DND-41 (cell line): ENCODE measurements around the gene OXA1L.
"Not testable (repeated sequence)": the region's sequence is repeated elsewhere in the genome, so short reads cannot be mapped to it uniquely, and the experiment has no call there.

Experiments used
- ATAC-seq: fragments of 200-7000 bp; cut with Tn5 transposase; 3 replicates; pipeline ENCODE4 v1.9.1; 2021; ENCODE audit warnings: low read depth; ENCODE audit not compliant: insufficient read depth
- DNase-seq: peaks from one replicate; pipeline ENCODE4 v3.0.0-alpha.2; 2020
- H2AFZ ChIP-seq: 2 replicates; pipeline ENCODE4 v1.6.0; 2012; ENCODE audit warnings: low read depth, low read length
- H3K27ac ChIP-seq: 2 replicates; pipeline ENCODE4 v1.5.1; 2012; ENCODE audit warnings: low read length, inconsistent platforms
- H3K27me3 ChIP-seq: fragments of 200-600 bp; sonication (generic); 2 replicates; pipeline ENCODE4 v1.6.0; 2012; ENCODE audit warnings: low read length, mild to moderate bottlenecking, inconsistent platforms; ENCODE audit not compliant: insufficient read depth, poor library complexity
- H3K36me3 ChIP-seq: 2 replicates; pipeline ENCODE4 v1.5.1; 2012; ENCODE audit warnings: low read length, inconsistent platforms; ENCODE audit not compliant: insufficient read depth
- H3K4me1 ChIP-seq: 2 replicates; pipeline ENCODE4 v1.5.1; 2012; ENCODE audit warnings: mild to moderate bottlenecking, low read length; ENCODE audit not compliant: insufficient read depth
- H3K4me2 ChIP-seq: 2 replicates; pipeline ENCODE4 v1.6.0; 2012; ENCODE audit warnings: mild to moderate bottlenecking, moderate library complexity, low read length, inconsistent platforms; ENCODE audit not compliant: insufficient read depth
- H3K4me3 ChIP-seq, 2 experiments: fragments of 200-600 bp in 1 of 2; shearing (Covaris generic) in 1 of 2; 2 replicates each; pipeline ENCODE4 v1.5.1; 2012 to 2016; ENCODE audit warnings: inconsistent platforms in 2 of 2, low read length in 2 of 2, mild to moderate bottlenecking in 2 of 2, low read depth in 1 of 2, moderate library complexity in 1 of 2
- H3K79me2 ChIP-seq: 2 replicates; pipeline ENCODE4 v1.6.0; 2012; ENCODE audit warnings: low read length, inconsistent platforms; ENCODE audit not compliant: insufficient read depth
- H3K9ac ChIP-seq: 2 replicates; pipeline ENCODE4 v1.6.0; 2012; ENCODE audit warnings: low read depth, mild to moderate bottlenecking, inconsistent platforms, low read length, moderate library complexity
- H3K9me3 ChIP-seq: 2 replicates; pipeline ENCODE4 v1.5.1; 2012; ENCODE audit warnings: low read length, moderate library complexity, mild to moderate bottlenecking, inconsistent platforms; ENCODE audit not compliant: insufficient read depth, severe bottlenecking
- H4K20me1 ChIP-seq: 2 replicates; pipeline ENCODE4 v1.6.0; 2012; ENCODE audit warnings: low read length; ENCODE audit not compliant: insufficient read depth
- EZH2 ChIP-seq: IDR thresholded peaks from 3 replicates; pipeline ENCODE4 v1.6.1; 2012; ENCODE audit warnings: borderline replicate concordance, low read depth, mild to moderate bottlenecking, moderate library complexity, low read length, inconsistent platforms; ENCODE audit not compliant: severe bottlenecking
- TF ChIP-seq, protein P1 (sequence below): IDR thresholded peaks from 2 replicates; pipeline ENCODE4 v1.5.1; 2012; ENCODE audit warnings: borderline replicate concordance, low read length, moderate library complexity, mild to moderate bottlenecking; ENCODE audit not compliant: poor library complexity, severe bottlenecking; ENCODE audit errors: extremely low read depth

The OXA1L gene

GRCh38 chr14:22773162-22774010, 6.9 kb downstream of the OXA1L start:
- Histone ChIP-seq H3K9me3 (no peaks in the 10 kb centered on the region), H3K27me3 (no peaks in the 10 kb centered on the region), H4K20me1 (no peaks in the 10 kb centered on the region), H3K79me2 (peaks cover 3% of the 10 kb centered on the region), H3K4me2 (no peak overlapping the region), H3K4me1 (peaks cover 1% of the 10 kb centered on the region), H3K36me3 (peaks cover 53% of the 10 kb centered on the region), H3K27ac (no peak overlapping the region), H3K9ac (no peak overlapping the region), H2AFZ (no peak overlapping the region), H3K4me3 (no peak overlapping the region)
- ATAC-seq (no peak), DNase-seq (no peak)
- no peak for TF ChIP-seq EZH2
- TF ChIP-seq, protein P1, sequence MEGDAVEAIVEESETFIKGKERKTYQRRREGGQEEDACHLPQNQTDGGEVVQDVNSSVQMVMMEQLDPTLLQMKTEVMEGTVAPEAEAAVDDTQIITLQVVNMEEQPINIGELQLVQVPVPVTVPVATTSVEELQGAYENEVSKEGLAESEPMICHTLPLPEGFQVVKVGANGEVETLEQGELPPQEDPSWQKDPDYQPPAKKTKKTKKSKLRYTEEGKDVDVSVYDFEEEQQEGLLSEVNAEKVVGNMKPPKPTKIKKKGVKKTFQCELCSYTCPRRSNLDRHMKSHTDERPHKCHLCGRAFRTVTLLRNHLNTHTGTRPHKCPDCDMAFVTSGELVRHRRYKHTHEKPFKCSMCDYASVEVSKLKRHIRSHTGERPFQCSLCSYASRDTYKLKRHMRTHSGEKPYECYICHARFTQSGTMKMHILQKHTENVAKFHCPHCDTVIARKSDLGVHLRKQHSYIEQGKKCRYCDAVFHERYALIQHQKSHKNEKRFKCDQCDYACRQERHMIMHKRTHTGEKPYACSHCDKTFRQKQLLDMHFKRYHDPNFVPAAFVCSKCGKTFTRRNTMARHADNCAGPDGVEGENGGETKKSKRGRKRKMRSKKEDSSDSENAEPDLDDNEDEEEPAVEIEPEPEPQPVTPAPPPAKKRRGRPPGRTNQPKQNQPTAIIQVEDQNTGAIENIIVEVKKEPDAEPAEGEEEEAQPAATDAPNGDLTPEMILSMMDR: no peak

DNA sequence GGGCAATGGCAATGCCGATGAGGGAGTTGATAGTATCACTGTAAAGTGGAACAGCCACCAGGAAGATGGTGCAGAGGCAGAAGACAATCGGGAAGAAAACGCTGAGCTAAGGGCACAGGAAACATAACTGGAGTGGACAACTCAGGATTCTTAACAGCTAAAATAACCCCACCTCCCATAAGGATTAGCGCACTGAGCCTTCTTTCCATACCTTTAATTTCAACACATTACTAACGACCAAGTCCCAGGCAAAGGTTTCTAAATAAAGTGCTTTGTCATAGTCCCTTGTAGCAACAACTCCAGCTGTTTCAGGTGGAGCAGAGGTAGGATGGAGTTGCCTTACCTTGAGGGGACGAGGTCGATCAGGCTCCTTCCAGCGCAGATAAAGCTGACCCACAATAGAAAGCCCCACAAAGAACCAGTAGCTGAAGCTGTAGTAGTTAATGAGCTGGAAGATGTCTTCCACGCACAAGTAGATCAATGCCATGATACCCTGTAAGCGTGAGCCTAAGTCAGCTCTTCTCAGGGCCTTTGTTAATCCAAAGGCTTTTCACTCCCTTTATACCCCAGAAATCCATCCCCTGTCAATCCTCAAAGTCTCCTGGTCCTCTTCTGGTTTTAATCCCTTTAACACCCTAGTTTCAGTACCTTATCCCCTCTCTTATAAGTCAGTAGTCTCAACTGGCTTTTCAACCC, 7.7 kb downstream of the OXA1L start:
- Histone ChIP-seq H3K27me3 (no peaks in the 10 kb centered on the region), H3K79me2 (no peaks in the 10 kb centered on the region), H2AFZ (no peak overlapping the region), H4K20me1 (no peaks in the 10 kb centered on the region), H3K36me3 (peaks cover 48% of the 10 kb centered on the region), H3K4me2 (no peak overlapping the region), H3K4me1 (no peaks in the 10 kb centered on the region), H3K27ac (no peak overlapping the region), H3K4me3 (no peak overlapping the region), H3K9ac (no peak overlapping the region), H3K9me3 (no peaks in the 10 kb centered on the region)
- ATAC-seq: peak; percentile 22; the same call in 1 of the 3 replicates
- no peak for TF ChIP-seq EZH2
- TF ChIP-seq, protein P1: no peak
- DNase-seq: no peak

- TF ChIP-seq EZH2: no peak
- TF ChIP-seq, protein P1: no peak
- Histone ChIP-seq H3K4me2 (no peak overlapping the region), H4K20me1 (no peaks in the 10 kb centered on the region), H3K4me1 (no peaks in the 10 kb centered on the region), H3K27me3 (no peaks in the 10 kb centered on the region), H3K4me3 (no peak overlapping the region), H3K9me3 (no peaks in the 10 kb centered on the region), H3K9ac (no peak overlapping the region), H3K36me3 (peaks cover 27% of the 10 kb centered on the region), H3K27ac (no peak overlapping the region), H2AFZ (no peak overlapping the region), H3K79me2 (no peaks in the 10 kb centered on the region)
- DNase-seq (no peak), ATAC-seq (no peak)
Observed at GRCh38 chr14:22776215-22776614, 9.7 kb downstream of the OXA1L start.

DNA sequence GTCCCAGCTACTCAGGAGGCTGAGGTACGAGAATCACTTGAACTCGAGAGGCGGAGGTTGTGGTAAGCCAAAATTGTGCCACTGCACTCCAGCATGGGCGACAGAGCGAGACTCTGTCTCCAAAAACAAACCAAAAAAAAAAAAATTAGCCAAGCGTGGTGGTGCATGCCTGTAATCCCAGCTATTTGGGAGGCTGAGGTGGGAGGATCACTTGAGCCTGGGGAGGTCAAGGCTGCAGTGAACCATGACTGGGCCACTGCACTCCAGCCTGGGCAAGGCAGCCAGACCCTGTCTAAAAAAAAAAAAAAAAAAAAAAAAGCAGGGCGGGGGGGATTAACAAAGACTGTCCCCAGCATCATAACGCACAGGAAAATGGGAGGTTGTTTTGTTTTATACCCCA, 10.4 kb downstream of the OXA1L start:
- not testable (repeated sequence) for DNase-seq, H3K4me1 ChIP-seq, H3K9ac ChIP-seq, H3K9me3 ChIP-seq, H3K27me3 ChIP-seq, H4K20me1 ChIP-seq, H2AFZ ChIP-seq, H3K4me2 ChIP-seq, H3K79me2 ChIP-seq, H3K27ac ChIP-seq, ATAC-seq, H3K4me3 ChIP-seq
- peaks cover 21% of the 10 kb centered on the region for H3K36me3 ChIP-seq
